Fibroblast of skin of right quadriceps (primary cell): ENCODE data around the gene OR9K2.
A peak's percentile ranks its signal among the peaks of the same experiment; 100 is the strongest.
"Not testable (repeated sequence)": the region's sequence is repeated elsewhere in the genome, so short reads cannot be mapped to it uniquely, and the experiment has no call there.

Experiments used
- DNase-seq: peaks from one replicate; pipeline ENCODE4 v3.0.0-alpha.2; 2013

The OR9K2 gene

GRCh38 chr12:55126106-55126505 lies at the start of gene OR9K2:
Gene OR9K2, plus strand, starts transcription at chr12:55126406. Its CDS starts 3,429 bp downstream, at chr12:55129835.
- DNase-seq = no peak

DNA sequence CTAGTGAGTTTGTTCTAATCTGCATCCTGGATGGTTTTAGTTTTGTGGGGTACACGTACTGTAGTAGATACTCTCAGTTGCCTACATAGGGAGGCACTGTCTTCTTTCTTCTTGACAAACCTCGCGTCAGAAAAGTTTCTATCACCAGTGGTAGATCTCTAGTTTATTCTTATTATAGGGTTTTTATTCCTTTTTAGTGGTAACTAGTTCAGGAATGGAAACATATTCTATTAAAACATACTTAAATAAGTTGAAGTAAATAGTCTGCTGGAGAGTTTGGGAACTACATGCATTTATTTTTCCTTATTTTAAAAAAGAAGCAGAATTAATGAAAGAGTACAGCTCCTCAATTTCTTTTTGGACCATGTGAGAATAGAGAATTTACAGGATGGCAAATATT lies 33.6 kb upstream of the OR9K2 start:
- DNase-seq = no peak

GRCh38 chr12:55112378-55112875 lies 13.8 kb upstream of the OR9K2 start:
- no peak for DNase-seq

DNA sequence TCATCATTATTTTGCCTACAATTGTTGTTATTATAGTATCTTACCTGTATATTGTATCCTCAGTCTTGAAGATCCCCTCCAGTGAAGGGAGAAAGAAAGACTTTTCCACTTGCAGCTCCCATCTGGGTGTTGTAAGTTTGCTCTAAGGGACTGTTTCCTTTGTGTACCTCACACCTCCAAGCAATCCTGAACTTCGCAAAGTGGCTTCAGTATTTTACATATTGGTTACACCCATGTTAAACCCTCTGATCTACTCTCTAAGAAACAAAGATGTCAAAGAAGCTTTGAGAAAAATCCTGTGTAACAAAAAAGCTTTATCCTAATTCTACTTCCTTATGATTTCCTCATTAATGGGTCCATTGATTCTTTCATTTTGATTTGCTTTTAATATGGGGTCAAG lies 10.1 kb upstream of the OR9K2 start:
- no peak for DNase-seq

GRCh38 chr12:55132816-55133215 lies 6.6 kb downstream of the OR9K2 start:
- no peak for DNase-seq

- peak; percentile 11 for DNase-seq
Observed at GRCh38 chr12:55142669-55143565, 16.7 kb downstream of the OR9K2 start.

DNA sequence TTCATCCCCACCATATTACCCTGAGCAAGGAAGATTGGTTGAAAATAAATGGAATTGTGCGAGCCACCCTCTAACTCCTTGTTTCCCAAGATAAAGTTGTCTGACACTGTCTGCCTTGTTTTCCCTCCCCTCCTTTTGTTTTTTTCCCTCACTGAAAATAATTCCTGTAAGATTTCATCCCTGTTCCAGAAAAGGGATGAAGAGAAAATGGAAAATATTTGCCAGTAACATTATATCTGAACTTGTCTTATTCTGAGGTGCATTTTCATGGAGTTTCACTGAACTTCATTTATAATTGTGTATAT lies 17.3 kb downstream of the OR9K2 start:
- DNase-seq = no peak

- not testable (repeated sequence) for DNase-seq
Observed at GRCh38 chr12:55167010-55167640, 40.9 kb downstream of the OR9K2 start.

DNA sequence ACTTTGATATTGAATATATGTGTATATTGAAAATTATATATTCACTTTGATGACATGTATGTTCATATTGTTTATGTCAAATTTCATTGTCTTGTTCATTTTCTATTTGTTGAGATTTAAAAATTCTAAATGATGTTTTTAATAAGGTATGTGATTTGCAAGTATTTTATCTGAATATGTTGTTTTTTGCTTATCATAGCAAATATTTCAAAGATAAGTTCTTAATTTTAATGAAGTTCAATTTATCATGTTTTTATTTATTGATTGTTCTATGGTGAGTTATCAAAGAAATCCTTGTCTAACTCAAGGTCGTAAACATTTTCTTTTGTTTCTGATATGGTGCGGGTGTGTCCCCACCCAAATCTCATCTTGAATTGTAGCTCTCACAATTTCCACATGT lies 45.2 kb downstream of the OR9K2 start:
- no peak for DNase-seq

DNA sequence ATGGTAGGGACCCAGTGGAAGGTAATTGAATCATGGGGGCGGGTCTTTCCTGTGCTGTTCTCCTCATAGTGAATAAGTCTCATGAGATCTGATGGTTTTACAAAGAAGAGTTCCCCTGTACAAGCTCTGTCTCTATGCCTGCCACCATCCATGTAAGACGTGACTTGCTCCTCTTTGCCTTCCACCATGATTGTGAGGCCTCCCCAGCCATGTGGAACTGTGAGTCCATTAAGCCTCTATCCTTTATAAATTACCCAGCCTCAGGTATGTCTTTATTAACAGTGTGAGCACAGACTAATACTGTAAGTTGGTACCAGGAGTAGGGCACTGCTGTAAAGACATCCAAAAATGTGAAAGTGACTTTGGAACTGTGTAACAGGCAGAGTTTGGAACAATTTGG lies 45.6 kb downstream of the OR9K2 start:
- DNase-seq = not testable (repeated sequence)

- no peak for DNase-seq
Observed at GRCh38 chr12:55172686-55173085, 46.5 kb downstream of the OR9K2 start.

DNA sequence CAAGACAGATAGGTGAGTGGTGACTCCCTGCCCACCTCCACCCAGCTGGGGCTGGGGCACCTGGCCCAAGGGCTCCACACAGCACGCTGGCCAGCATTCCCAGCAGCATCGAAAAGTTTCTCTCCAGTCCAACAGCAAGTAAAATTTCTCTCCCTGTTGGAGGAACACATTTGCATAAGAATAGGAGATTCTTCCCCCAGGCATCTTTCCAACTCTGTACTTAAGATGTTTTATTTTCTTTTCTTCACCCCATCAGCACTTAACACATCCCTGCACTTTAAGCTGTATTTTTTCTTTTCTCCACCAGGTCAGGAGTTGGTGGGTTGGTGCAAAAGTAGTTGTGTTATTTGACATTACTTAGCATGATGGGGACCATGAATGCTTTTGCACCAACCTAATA lies 47.2 kb downstream of the OR9K2 start:
- DNase-seq = no peak
